RWPE2 (cell line): Measurements from ENCODE around the gene ANKRD27.
"Not testable (repeated sequence)": the region's sequence is repeated elsewhere in the genome, so short reads cannot be mapped to it uniquely, and the experiment has no call there.

Source experiments
- ATAC-seq: fragments of 200-7000 bp; cut with Tn5 transposase; 3 replicates; pipeline ENCODE4 v1.9.1; 2021; ENCODE audit warnings: low read depth
- DNase-seq: peaks from one replicate; pipeline ENCODE4 v3.0.0-alpha.2; 2020; ENCODE audit warnings: low spot score
- H3K27ac ChIP-seq: fragments of 450-650 bp; 2 replicates; pipeline ENCODE4 v1.5.1; 2017; ENCODE audit warnings: mild to moderate bottlenecking; ENCODE audit not compliant: poor library complexity, severe bottlenecking
- H3K27me3 ChIP-seq: fragments of 250-450 bp; sonication (Bioruptor Pico); 2 replicates; pipeline ENCODE4 v1.5.1; 2021; ENCODE audit warnings: mild to moderate bottlenecking, moderate library complexity; ENCODE audit not compliant: insufficient read depth, poor library complexity, severe bottlenecking
- H3K36me3 ChIP-seq: fragments of 250-450 bp; sonication (Bioruptor Pico); 2 replicates; pipeline ENCODE4 v1.5.1; 2020; ENCODE audit warnings: low read depth, mild to moderate bottlenecking, moderate library complexity
- H3K4me1 ChIP-seq: fragments of 250-450 bp; sonication (Bioruptor Pico); 2 replicates; pipeline ENCODE4 v1.5.1; 2021; ENCODE audit warnings: mild to moderate bottlenecking, moderate library complexity; ENCODE audit not compliant: insufficient read depth, poor library complexity, severe bottlenecking
- H3K4me3 ChIP-seq: fragments of 250-450 bp; sonication (Bioruptor Pico); 2 replicates; pipeline ENCODE4 v1.5.1; 2021; ENCODE audit warnings: mild to moderate bottlenecking, moderate library complexity; ENCODE audit not compliant: severe bottlenecking
- H3K9me3 ChIP-seq: fragments of 250-450 bp; sonication (Bioruptor Pico); 2 replicates; pipeline ENCODE4 v1.5.1; 2021; ENCODE audit warnings: mild to moderate bottlenecking, moderate library complexity; ENCODE audit not compliant: severe bottlenecking
- CTCF ChIP-seq: fragments of 450-650 bp; IDR thresholded peaks from one replicate; pipeline ENCODE4 v1.5.1; 2017; ENCODE audit warnings: mild to moderate bottlenecking, moderate library complexity; ENCODE audit not compliant: poor library complexity, severe bottlenecking

Gene ANKRD27

GRCh38 chr19:32576790-32577189, 98.2 kb downstream of the ANKRD27 start:
- H3K27me3 ChIP-seq: no peaks in the 10 kb centered on the region
- no peak overlapping the region for H3K27ac ChIP-seq
- no peaks in the 10 kb centered on the region for H3K9me3 ChIP-seq
- H3K36me3 ChIP-seq: no peaks in the 10 kb centered on the region
- ATAC-seq: no peak
- TF ChIP-seq CTCF: no peak
- H3K4me3 ChIP-seq: no peak overlapping the region
- H3K4me1 ChIP-seq: no peaks in the 10 kb centered on the region
- DNase-seq: no peak

- H3K27me3 ChIP-seq: no peaks in the 10 kb centered on the region
- no peaks in the 10 kb centered on the region for H3K36me3 ChIP-seq
- H3K4me3 ChIP-seq: no peak overlapping the region
- no peak overlapping the region for H3K27ac ChIP-seq
- TF ChIP-seq CTCF: no peak
- no peak for ATAC-seq
- no peaks in the 10 kb centered on the region for H3K4me1 ChIP-seq
- H3K9me3 ChIP-seq: no peaks in the 10 kb centered on the region
- no peak for DNase-seq
These were observed 101.5 kb downstream of the ANKRD27 start for GRCh38 chr19:32573492-32573794.

- H3K27ac ChIP-seq, H3K36me3 ChIP-seq, H3K4me3 ChIP-seq, H3K27me3 ChIP-seq, H3K9me3 ChIP-seq, ATAC-seq, H3K4me1 ChIP-seq, DNase-seq: not testable (repeated sequence)
These were observed 102.1 kb downstream of the ANKRD27 start for GRCh38 chr19:32572700-32573491.

GRCh38 chr19:32571471-32572075, 103.4 kb downstream of the ANKRD27 start:
- H3K4me1 ChIP-seq, H3K4me3 ChIP-seq, ATAC-seq, H3K27me3 ChIP-seq, H3K9me3 ChIP-seq, H3K36me3 ChIP-seq, H3K27ac ChIP-seq, DNase-seq: not testable (repeated sequence)

GRCh38 chr19:32570081-32570785, 104.7 kb downstream of the ANKRD27 start:
- no peak for DNase-seq
- Histone ChIP-seq H3K4me3 (no peak overlapping the region), H3K27me3 (no peaks in the 10 kb centered on the region), H3K36me3 (no peaks in the 10 kb centered on the region), H3K4me1 (no peaks in the 10 kb centered on the region), H3K9me3 (no peaks in the 10 kb centered on the region), H3K27ac (no peak overlapping the region)
- peak; percentile 81 for TF ChIP-seq CTCF
- peak; percentile 96 for ATAC-seq

- DNase-seq (no peak), ATAC-seq (no peak)
- Histone ChIP-seq H3K9me3 (no peaks in the 10 kb centered on the region), H3K36me3 (no peaks in the 10 kb centered on the region), H3K27ac (no peak overlapping the region), H3K4me3 (no peak overlapping the region), H3K4me1 (no peaks in the 10 kb centered on the region), H3K27me3 (no peaks in the 10 kb centered on the region)
- no peak for TF ChIP-seq CTCF
These were observed 107.5 kb downstream of the ANKRD27 start for GRCh38 chr19:32567486-32567885.
